Pancreas (tissue), 10 donors: ENCODE measurements around the gene TMEM208. TPM values are rescaled to one million over a fixed set of nuclear protein-coding genes. Genes with fewer than 3 reads are reported as not detected.

Source experiments
- ATAC-seq, 4 donors: fragments of 200-7000 bp; cut with Tn5 transposase; one replicate each; pipeline versions ENCODE4 v1.8.0 to v1.9.1; 2020; ENCODE audit warnings: mild to moderate bottlenecking in 4 of 4, moderate library complexity in 4 of 4
- DNase-seq, 6 donors: peaks; one replicate each; pipeline ENCODE4 v3.0.0-alpha.2; 2020
- FAIRE-seq: peaks from 2 replicates; lab custom pipeline; 2012; peaks lifted over from hg19 to GRCh38; lab: Jason Lieb, UNC
- H3K27ac ChIP-seq, 4 donors: fragments of 200-600 bp; sonication (generic); 1 replicate in 3 of 4; 2 replicates in 1 of 4; pipeline versions ENCODE4 v1.5.0 to v1.8.0; 2020
- H3K27me3 ChIP-seq, 4 donors: fragments of 200-600 bp; one replicate each; pipeline ENCODE4 v1.8.0; 2021
- H3K36me3 ChIP-seq, 3 donors: fragments of 200-600 bp; sonication (generic) in 1 of 3; one replicate each; pipeline versions ENCODE4 v1.5.0 to v1.8.0; 2020 to 2021
- H3K4me1 ChIP-seq, 3 donors: fragments of 200-600 bp; one replicate each; pipeline ENCODE4 v1.8.0; 2021
- H3K4me3 ChIP-seq, 4 donors: fragments of 200-600 bp; sonication (generic) in 2 of 4; one replicate each; pipeline versions ENCODE4 v1.5.0 to v1.8.0; 2020 to 2021
- H3K9me3 ChIP-seq, 4 donors: fragments of 200-600 bp; one replicate each; pipeline ENCODE4 v1.8.0; 2021
- WGBS, 2 donors: extraction: QIAGEN DNeasy Blood & Tissue Kit; methylation state at CpG; one replicate each; pipeline ENCODE4 v1.1.7; 2013; 5-methylcytosine and 5-hydroxymethylcytosine counted together
- intact Hi-C, 3 donors: fragments of 100-400 bp; cut with DNase I; formaldehyde crosslinking; loops; one replicate each; pipeline versions ENCODE4 v1.11.1 to v1.14.2; 2022
- polyA plus RNA-seq, 2 donors: library from polyadenylated mRNA; stranded (reverse); fragments of 200-250 nt; gene quantifications; one replicate each; pipeline ENCODE4 v1.2.3, GENCODE V29; 2013
- total RNA-seq, 6 donors: library from RNA; stranded (reverse); fragmentation: NEBNext Ultra II Directional in 4 of 6; extraction: Animal tissue kit (Norgen Biotek cat#: 25700) in 4 of 6; gene quantifications; one replicate each; pipeline versions ENCODE4 v1.2.1 to v1.2.4, GENCODE V29; 2021 to 2023
- TF ChIP-seq, protein P1 (sequence below), 4 donors: fragments of 200-600 bp; sonication (generic) in 3 of 4; IDR thresholded peaks; one replicate each; pipeline versions ENCODE4 v1.5.0 to v1.8.0; 2021; ENCODE audit warnings: antibody characterized with exemption in 4 of 4
- donor health status: healthy with polysubstance abuse.
- donor health status: DM: no; HTN: no; CAD: no; lungs with moderate emphysema.
- donor health status: DM: no; HTN: no; CAD: no.
- donor health status: control.
- donor health status: control.
- donor health status: Bipolar disorder and iron deficiency.
- donor health status: DM: yes; HTN: yes; CAD: no.
- donor health status: DM: no; HTN: no; CAD: no.
- donor health status: DM: no; HTN: no; CAD: no.
- donor health status: DM: yes; HTN: yes; CAD: no.

Gene TMEM208
- total and polyA plus RNA-seq, 8 donors: 19.2 to 96.6 (median 26.6) TPM

DNA sequence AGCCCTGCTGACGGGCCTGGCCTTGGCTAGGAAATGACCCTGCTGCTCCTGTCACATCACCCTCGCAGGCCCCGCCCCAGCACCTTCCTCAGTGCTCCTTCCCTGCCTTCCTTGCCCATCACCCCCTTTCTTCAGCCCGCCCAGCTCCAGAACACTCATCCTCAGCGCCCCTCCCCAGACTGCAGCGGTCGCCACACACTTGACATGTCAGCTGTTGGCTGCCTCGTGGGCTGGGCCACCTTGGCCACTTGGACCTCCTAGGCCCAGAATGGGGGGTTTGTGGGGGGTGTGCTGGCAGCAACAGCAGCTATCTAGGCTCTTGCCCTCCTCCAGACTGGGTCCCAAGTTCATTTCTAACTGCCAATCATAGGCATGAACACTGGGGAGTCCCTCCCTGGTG is 17.4 kb upstream of the TMEM208 start:
- Histone ChIP-seq H3K27ac (no peak overlapping the region), H3K4me3 (no peak overlapping the region), H3K4me1 (peaks cover 16 to 19% (median 18%) of the 10 kb centered on the region in 3 donors), H3K36me3 (no peaks in the 10 kb centered on the region), H3K27me3 (no peaks in the 10 kb centered on the region), H3K9me3 (no peaks in the 10 kb centered on the region)
- TF ChIP-seq, protein P1, sequence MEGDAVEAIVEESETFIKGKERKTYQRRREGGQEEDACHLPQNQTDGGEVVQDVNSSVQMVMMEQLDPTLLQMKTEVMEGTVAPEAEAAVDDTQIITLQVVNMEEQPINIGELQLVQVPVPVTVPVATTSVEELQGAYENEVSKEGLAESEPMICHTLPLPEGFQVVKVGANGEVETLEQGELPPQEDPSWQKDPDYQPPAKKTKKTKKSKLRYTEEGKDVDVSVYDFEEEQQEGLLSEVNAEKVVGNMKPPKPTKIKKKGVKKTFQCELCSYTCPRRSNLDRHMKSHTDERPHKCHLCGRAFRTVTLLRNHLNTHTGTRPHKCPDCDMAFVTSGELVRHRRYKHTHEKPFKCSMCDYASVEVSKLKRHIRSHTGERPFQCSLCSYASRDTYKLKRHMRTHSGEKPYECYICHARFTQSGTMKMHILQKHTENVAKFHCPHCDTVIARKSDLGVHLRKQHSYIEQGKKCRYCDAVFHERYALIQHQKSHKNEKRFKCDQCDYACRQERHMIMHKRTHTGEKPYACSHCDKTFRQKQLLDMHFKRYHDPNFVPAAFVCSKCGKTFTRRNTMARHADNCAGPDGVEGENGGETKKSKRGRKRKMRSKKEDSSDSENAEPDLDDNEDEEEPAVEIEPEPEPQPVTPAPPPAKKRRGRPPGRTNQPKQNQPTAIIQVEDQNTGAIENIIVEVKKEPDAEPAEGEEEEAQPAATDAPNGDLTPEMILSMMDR (IDR thresholded peaks at IDR 0.05): no peak
- 84 to 86% methylated on average over 6 to 8 of the region's 8 CpGs for WGBS, 2 donors
- intact Hi-C loops: no loop called here
- ATAC-seq: no peak
- no peak for DNase-seq
- FAIRE-seq: no peak

DNA sequence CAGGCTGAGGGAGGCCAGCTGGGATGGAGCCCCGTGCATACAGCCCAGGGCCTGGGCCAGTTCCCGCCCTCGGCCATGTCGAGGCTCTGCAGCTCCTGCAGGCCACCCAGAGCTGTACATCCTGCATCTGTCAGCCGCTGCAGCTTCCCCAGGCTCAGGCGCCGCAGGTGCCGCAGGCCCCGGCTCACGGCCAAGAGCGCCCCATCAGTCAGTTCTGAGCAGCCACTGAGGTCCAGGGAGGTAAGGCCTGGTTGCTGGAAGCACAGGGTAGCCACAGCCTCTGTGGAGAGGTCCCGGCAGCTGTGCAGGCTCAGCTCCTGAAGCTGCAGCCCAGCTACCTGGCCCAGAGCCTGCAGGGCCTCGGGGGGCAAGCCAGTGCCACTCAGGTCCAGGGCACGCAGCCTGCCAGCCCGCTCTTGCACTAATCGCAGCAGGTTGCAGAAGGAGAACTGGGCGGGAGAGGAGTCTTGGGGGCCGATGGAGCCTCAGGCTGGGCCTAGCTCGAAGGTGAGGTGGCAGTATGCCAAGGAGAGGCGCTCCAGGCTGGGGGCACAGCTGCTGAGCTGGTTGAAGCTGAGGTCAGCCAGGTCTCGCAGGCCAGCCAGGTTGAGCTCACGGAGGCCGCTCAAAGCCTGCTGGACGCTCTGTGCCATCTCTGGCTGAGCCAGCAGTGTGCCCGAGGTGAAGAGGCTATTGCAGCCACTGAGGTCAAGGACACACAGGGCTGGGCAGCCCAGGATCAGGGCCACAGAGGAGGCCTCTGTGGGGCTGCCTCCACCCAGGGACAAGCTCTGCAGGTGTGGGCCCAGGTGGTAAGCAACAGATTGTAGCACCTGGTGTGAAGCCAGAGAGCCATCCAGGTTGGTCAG is 16.6 kb upstream of the TMEM208 start:
- ATAC-seq (no peak), FAIRE-seq (no peak), DNase-seq (peak in 1 of 6 donors; percentile 43)
- 87% methylated on average over 24 to 25 of the region's 25 CpGs for WGBS, 2 donors
- Histone ChIP-seq H3K9me3 (no peaks in the 10 kb centered on the region), H3K4me1 (peaks cover 20 to 23% (median 23%) of the 10 kb centered on the region in 3 donors), H3K27me3 (no peaks in the 10 kb centered on the region), H3K4me3 (no peak overlapping the region), H3K27ac (no peak overlapping the region), H3K36me3 (no peaks in the 10 kb centered on the region)
- TF ChIP-seq, protein P1 (IDR thresholded peaks at IDR 0.05): no peak
- intact Hi-C loops: no loop called here

DNA sequence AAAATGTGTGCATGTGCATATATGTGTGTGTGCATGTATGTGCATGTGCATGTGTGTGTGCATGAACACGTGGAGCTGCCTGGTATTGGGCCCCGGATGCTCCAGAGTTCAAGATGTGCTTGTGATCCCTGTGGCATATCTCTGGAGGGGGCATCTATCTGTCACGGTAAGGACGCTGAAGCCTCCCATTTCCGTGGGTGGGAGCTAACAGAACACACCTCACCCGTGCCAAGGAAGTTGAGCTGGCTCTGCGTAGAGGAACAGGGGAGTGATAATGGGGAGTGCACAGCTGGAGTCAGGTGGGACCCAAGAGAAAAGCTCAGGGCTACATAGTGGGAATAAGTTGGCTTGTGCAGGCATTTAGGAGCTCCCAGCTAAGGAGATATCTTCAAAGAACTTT is 15.3 kb upstream of the TMEM208 start:
- Histone ChIP-seq H3K36me3 (no peaks in the 10 kb centered on the region), H3K27ac (no peak overlapping the region), H3K27me3 (no peaks in the 10 kb centered on the region), H3K4me3 (no peak overlapping the region), H3K4me1 (peaks cover 20 to 23% (median 23%) of the 10 kb centered on the region in 3 donors), H3K9me3 (no peaks in the 10 kb centered on the region)
- DNase-seq (no peak), ATAC-seq (no peak), FAIRE-seq (no peak)
- intact Hi-C loops: no loop called here
- TF ChIP-seq, protein P1 (IDR thresholded peaks at IDR 0.05): no peak
- WGBS, 2 donors: 85 to 87% methylated on average over 7 of the region's 7 CpGs

DNA sequence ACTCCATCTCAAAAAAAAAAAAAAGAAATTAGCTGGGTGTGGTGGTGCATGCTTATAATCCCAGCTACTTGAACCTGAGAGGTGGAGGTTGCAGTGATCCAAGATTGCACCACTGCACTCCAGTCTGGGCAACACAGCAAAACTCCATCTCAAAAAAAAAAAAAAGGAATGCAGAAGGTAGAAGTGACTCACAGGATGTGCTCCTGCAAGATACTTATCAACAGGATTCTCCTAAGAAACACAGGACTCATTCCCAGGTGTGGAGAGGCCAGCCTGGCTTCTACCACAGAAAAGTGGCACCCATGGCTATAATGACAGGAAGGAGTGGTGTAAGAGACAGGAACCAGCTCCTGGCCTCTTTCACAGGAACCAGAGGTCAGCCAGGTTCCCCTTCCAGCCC is 14.2 kb upstream of the TMEM208 start:
- no peaks in the 10 kb centered on the region for H3K36me3 ChIP-seq
- intact Hi-C loops: no loop called here
- peaks cover 20 to 23% (median 23%) of the 10 kb centered on the region in 3 donors for H3K4me1 ChIP-seq
- FAIRE-seq: no peak
- peak overlapping the region in 2 of 4 donors; percentile 13 to 69 for H3K27ac ChIP-seq
- ATAC-seq: no peak
- H3K9me3 ChIP-seq: no peaks in the 10 kb centered on the region
- no peak overlapping the region for H3K4me3 ChIP-seq
- TF ChIP-seq, protein P1 (IDR thresholded peaks at IDR 0.05): no peak
- H3K27me3 ChIP-seq: no peaks in the 10 kb centered on the region
- DNase-seq: no peak
